ENCODE data around the gene C1orf174.

- TF ChIP-seq EZH2 (IDR thresholded peaks at IDR 0.05) (no peak), CTCF (IDR thresholded peaks at IDR 0.05) (no peak)
Observed at GRCh38 chr1:3923378-3924185, 23.5 kb upstream of the C1orf174 start.
